GM19193 (cell line): ENCODE results near the gene PDZRN4.

Experiments
- POLR2A ChIP-seq: IDR thresholded peaks from 4 replicates; pipeline ENCODE4 v1.6.1; 2011; ENCODE audit not compliant: insufficient read depth, insufficient read length; ENCODE audit errors: extremely low read depth

The PDZRN4 gene

DNA sequence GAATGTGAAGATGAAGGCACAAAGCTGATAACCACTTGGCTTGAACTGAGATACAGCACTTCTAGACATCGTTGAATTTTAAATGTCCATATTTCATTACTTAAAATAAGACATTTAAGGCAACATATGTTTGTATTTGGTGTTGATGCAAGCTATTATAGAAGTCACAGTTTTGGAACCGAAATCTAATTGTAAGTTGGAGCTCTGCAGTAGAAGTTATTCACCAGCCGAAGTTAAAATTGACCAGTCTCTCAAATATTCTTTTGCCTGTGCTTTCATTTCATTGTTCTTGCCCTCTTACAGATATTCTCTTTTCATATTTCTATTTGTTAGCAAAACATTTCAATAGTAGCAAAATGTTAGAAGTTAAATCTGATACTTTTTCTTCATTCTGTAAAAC, 332.7 kb downstream of the PDZRN4 start:
- no peak for TF ChIP-seq POLR2A

DNA sequence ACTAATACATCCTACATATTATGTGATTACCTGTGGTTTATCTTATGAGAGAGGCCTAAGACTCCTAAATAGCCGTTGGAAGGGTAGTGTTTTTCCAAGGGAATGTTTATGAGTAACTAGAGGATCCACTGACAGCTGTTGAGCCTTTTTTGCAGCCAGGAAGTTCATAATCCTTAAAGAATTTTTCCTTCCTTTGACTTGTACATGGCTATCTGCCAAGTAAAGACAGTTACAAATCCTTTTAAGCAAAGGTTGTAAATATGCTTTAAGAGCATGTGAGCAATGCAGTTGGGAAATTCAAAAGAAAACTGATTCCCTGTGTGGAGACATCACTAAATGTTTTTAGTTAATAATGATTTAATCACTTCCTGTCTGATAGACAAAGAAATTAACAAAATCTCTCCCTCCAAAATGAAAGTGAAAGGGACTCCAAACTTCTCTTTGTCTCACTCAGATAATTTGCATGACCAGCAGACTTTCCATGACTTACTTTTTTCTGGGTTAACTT, 333.8 kb downstream of the PDZRN4 start:
- no peak for TF ChIP-seq POLR2A

DNA sequence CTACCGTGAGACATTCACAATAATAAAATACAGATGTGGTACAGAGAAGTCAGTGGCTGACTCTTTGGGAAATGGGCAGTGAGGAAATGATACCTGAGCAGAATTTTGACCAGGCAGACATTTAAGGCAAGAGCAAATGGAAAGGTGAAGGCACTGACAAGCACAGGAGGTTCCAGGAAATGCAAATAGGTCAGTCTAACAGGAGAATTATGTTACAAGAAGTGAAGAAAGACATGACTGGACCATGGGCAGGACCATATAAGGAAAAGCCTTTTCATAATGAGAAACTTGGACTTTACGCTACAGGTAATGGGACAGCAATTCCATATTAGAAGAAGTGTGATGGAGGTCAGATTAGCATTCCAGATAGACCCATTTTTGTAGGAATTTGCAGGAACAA, 338.9 kb downstream of the PDZRN4 start:
- TF ChIP-seq POLR2A, result no peak

DNA sequence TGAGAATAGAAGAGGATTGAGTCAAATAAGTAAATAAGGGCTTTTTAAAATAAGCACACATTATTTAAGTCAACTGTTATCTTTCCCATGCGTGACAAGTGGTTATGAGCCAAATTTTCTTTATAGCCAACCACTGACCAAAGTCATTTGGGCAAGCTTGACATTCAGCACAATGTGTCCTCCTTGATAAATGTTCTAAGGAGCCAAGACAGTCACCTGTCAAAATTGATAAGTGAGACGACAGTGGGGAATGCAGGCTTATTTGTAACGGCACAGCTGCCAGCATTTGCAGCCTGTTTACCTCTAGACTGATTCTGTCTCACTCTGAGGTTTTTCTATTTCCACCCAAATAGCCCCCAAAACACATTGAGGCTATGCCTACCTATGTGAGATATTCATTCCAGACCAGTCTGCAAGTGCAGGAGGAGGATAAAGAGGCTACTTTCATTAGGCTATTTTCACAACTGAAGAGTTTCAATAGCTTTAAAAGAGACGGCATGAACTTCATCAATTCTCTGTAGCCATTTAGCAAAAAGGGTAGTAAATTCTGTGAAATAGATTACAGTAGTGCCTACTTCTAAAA, 339.5 kb downstream of the PDZRN4 start:
- TF ChIP-seq POLR2A, result no peak

DNA sequence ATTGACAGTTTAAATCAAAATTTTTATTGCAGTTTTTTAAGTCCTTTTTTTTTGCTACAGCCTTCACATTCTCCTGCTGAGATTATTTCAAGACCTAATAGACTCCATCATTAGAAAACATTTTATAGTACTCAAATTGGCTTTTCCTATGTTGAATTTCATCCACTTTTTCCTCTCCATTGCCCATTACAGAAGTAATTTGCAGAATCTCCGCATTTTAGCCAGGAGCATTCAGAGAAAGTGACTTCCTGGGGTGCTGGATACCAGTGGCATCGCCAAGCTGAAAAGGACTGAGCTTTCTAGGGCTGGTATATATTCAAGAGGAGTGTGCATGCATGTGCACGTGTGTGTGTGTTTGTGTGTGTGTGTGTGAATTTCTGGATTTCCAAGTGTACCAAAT, 340.8 kb downstream of the PDZRN4 start:
- no peak for TF ChIP-seq POLR2A

DNA sequence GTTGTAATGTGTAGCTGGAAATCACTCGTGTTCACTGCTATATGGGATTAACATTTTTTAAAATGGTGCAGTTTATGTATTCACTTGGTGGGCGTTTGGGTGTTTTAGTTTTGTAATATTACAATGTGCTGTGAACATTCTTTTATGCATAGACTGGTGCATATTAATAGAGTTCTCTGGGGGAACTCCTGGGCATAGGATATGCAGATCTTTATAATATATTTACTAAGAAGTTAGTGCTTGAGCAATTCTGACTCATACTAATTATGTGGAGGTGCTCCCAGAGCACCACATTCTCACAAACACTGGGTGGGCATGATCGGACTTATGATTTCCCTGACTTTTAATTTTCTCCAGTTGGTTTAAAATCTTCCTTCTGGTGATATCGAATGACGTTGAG, 342.3 kb downstream of the PDZRN4 start:
- TF ChIP-seq POLR2A, result no peak

DNA sequence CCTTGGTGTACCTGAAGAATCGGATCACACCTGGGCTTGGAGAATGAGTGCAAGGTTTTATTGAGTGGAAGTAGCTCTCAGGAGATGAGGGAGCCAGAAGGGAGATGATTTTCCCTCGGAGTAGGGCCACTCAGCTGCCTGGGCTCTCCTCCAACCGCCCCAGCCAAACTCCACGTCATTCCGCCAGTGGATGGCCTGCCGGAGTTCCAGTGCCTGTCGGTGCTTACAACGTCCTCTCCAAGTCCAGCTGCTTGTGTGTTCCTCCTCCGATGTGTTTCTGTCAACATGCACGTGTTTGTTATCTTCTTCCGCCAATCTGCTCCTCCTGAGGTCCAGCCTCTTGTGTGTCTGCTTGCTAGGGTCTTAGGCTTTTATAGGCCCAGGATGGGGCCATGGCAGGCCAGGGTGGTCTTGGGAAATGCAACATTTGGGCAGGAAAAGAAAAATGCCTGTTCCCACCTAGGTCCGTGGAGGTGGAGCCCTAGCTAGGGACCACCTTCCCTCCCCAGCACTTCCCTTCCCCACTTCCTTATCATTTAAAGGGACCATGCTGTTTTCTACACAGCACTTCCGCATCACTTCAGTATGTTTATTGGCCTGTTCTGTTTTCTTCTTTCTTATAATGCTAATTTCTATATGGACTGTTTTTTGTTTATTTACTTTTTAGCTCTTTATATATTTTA, 343.2 kb downstream of the PDZRN4 start:
- no peak for TF ChIP-seq POLR2A

DNA sequence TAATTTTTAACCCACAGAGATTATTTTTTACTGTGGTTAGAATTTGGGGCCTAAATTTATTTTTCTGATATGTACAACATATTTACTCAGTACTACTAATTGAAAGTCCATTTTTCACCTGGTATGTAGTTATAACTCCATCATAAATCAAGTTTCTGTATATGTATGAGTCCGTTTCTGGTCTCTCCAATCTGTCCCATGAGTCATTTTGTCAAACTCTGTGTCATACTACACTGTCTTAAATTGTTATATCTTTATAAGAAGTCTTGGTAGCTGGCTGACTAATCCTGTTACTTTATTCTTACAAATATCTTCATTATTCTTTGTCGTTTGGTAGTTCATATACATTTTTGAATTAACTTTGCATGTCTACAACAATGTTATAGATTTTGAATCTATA, 344.0 kb downstream of the PDZRN4 start:
- no peak for TF ChIP-seq POLR2A

DNA sequence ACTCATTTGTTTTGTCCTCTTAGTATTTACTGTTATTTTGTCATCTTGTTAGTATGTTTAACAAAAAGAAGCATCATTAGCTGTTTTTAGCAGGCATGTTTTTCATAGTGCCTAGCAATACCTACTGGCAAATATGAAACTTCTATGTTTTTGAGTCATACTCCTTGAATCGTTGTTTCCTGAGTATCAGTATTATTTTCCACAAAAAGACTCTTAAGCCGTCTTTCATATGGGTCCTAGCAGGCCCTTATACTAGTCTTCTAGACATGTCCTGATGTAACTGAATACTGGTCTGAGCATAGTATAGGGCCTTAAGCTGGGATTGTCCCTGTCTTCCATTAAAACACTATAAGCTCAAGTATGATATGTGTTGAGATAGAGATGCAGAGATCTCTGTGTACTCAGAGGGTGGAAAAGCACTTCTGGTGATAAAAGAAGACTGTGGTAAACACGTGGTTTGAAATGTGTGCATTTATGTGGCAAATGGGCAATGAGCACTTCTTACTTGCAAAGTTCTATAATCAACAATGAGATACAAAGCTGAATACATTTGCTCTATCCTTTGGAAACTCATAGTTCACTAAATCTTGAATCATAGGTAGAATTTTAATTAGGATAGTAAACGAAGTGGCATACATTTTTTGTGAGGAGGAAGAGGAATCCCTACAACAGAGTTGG, 348.8 kb downstream of the PDZRN4 start:
- no peak for TF ChIP-seq POLR2A

DNA sequence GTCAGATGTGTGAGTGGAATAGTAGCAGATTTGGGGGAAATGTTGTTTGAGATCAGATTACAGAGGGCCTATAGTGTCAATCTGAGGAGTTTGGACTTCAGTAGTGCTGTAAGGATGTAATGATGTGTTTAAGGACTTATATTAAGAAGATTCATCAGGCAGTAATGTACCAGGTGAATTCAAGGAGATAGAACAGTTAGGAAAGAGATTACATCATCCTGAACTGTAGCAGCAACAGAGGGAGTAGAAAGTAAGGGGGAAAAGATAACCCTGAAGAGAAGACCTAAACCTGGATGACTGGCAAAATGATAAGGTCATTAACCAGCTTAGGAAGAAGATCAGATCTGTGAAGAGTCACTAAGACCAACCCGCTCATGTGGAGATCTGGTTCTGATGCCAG, 349.4 kb downstream of the PDZRN4 start:
- TF ChIP-seq POLR2A, result no peak

DNA sequence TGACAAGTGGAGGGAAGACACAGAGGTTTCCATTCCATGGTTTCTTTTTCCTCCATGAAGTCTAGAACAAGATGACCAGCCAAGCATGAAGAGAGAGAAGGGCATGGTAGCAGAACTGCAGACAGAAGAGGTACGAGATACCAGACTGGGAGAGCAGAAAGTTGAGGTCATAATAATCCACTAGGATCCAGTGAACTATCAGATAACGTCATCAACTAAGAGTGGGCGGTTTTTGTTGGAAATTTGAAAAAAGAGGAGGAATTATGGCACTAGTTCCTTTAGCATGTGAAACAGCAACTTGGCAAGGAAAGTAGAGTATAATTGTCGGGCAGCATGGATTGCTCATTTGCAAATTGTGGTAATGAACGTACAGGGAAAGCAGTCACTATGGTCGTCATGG, 357.6 kb downstream of the PDZRN4 start:
- TF ChIP-seq POLR2A, result no peak

DNA sequence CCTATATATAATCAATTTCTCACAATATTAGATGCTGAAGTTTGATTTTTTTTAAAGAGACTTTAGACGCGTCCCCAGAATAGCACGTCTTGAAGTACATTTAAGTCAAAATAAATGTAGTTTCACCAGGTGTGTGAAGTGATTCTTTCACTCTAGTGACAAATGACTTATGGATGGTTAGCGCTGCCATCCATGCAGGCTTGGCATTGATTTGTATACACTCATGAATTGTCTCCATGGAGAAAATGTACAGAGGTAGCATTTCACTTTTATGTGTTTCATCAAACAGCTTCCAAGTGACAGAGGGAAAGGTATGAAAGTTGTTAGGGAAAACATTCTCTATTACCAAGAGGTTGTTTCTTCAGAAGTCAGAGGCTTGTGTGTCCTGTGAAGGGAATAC, 360.8 kb downstream of the PDZRN4 start:
- TF ChIP-seq POLR2A, result no peak

DNA sequence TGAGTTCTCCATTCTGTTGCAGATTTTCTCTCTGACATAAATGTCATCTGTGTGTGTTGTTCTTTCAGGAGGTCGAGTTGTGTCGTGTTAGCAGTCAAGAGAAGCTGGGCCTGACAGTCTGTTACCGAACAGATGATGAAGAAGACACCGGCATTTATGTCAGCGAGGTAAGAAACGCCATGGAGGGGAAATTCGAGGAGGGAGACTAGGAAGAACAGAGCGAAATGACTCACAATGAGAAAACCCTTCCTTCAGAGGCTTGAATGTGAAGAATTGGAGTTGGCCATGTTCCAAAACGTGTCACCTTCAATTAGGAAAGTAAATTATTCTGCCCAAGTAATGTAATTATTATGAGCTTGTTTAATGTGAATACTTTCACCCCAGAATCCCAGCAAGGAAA, 364.5 kb downstream of the PDZRN4 start:
- TF ChIP-seq POLR2A, result no peak

DNA sequence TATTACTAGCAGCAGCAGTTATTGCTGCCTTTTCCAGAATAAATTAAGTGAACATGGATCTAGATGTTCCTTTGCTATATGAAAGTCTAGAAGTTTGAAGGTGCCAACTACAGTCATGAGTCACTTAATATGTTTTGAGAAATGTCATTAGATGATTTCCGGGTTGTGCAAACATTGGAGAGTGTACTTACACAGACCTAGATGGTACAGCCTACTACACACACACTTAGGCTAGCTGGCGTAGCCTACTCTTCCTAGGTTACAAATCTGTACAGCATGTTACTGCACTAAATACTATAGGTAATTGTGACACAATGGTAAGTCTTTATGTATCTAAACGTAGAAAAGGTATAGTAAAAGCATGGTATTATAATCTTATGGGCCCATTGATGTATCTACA, 368.1 kb downstream of the PDZRN4 start:
- TF ChIP-seq POLR2A, result no peak

DNA sequence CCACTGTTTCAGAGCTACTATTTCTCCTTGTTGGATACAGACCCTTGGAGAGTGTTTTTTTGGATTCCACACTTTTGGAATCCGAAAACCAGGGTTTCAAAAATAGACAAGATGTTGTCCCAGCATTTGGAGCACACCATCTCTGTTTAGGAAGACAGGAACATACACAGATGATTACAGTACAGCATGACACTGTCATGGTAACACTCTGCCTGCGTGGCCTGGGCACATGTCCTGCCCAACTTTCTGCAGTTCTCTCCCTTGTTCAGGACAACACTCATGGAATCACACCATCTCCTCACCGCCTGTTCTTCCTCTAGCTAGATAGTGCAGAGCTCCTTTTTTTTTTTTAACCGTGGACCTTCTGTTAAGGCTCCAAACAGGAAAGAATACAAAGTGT, 369.2 kb downstream of the PDZRN4 start:
- no peak for TF ChIP-seq POLR2A

DNA sequence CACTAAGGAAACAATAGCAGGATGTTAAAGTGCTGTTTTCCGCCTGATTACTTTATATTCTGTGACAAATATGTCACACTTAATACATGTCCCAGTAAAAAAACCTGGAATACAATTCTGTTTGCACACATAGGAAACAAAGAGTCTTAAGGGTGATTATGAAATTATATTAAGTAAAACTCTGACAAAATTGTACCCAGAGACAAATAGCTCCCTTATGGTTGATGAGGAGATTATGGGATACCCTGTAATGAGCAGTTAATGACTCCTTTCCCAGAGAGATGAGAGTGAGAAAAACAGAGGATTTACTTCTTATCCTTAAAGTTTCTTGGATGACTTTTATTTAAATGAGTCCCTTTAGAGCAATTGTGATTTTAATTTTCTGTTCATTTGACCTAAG, 370.6 kb downstream of the PDZRN4 start:
- TF ChIP-seq POLR2A, result no peak

DNA sequence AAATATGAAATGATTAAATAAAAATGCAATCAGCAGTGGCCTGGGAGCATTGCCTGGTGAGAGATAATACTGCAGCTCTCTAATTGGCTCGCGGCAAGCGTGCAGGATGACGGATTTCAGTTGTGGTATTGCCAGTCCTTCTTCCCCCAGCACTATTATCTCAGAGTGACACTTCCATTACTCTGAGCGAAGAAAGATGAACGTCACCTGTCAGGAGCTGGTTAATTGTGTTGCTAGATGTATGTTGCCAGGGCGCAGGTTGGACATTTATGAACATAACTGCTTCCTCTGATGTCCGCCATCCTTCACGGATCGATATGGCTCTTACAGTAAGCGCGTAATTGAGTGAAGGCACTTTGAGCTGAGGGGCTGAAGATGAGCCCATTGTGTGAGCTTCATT, 374.9 kb downstream of the PDZRN4 start:
- TF ChIP-seq POLR2A, result no peak

DNA sequence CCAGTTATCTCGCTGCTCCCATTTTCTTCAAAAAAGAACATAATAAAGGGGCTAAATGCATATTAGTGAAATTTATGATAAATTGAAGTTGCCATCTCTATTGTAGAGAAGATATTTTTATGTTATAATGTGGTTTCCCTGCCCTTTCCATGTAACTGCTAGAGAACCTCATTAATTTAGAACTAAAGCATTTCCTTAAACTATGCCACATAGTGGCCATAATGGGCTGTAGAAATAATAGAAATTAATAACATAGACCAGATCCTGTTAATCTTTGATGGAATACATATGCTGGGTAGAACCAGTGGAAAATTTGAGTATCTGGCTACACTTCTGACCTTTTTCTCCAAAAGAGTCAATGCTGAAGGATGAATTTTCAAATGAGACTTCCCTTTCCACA, 376.7 kb downstream of the PDZRN4 start:
- no peak for TF ChIP-seq POLR2A
